Chondrocyte (in vitro differentiated cells): ENCODE measurements around the gene LRRC4C. TPM values are rescaled to one million over a fixed set of nuclear protein-coding genes. Genes with fewer than 3 reads are reported as not detected.

Experiments
- DNase-seq: peaks from one replicate; pipeline ENCODE4 v3.0.0; 2021; ENCODE audit warnings: mixed read lengths, low spot score
- H3K27ac Mint-ChIP-seq: one replicate; pipeline ENCODE4 v1.8.0; 2021; ENCODE audit warnings: mild to moderate bottlenecking, moderate library complexity, mixed read lengths; ENCODE audit not compliant: unreplicated experiment
- H3K27me3 Mint-ChIP-seq: 2 replicates; pipeline ENCODE4 v1.8.0; 2021; ENCODE audit warnings: low read depth, mixed read lengths
- H3K36me3 Mint-ChIP-seq: 2 replicates; pipeline ENCODE4 v1.8.0; 2021; ENCODE audit warnings: low read depth, mixed read lengths
- H3K4me1 Mint-ChIP-seq: 2 replicates; pipeline ENCODE4 v1.8.0; 2021; ENCODE audit warnings: low read depth, mild to moderate bottlenecking, mixed read lengths
- H3K4me3 Mint-ChIP-seq: one replicate; pipeline ENCODE4 v1.8.0; 2021; ENCODE audit warnings: mild to moderate bottlenecking, moderate library complexity, mixed read lengths; ENCODE audit not compliant: unreplicated experiment
- H3K9me3 Mint-ChIP-seq: 2 replicates; pipeline ENCODE4 v1.8.0; 2021; ENCODE audit warnings: low read depth, mixed read lengths
- CTCF ChIP-seq: fragments of 200-600 bp; sonication (generic); IDR thresholded peaks from 2 replicates; pipeline ENCODE4 v1.5.0; 2021; ENCODE audit warnings: antibody characterized with exemption, mild to moderate bottlenecking, moderate library complexity
- total RNA-seq: library from RNA; stranded (reverse); gene quantifications from 3 replicates; pipeline ENCODE4 v1.2.1, GENCODE V29; 2021

LRRC4C gene
- total RNA-seq, 1 donor from 2014 or later = 0.72 TPM

- Mint-ChIP-seq H3K9me3 (peaks cover 13% of the 10 kb centered on the region), H3K36me3 (no peaks in the 10 kb centered on the region), H3K4me3 (no peak overlapping the region), H3K27me3 (peaks cover 1% of the 10 kb centered on the region), H3K4me1 (no peaks in the 10 kb centered on the region), H3K27ac (no peak overlapping the region)
- no peak for TF ChIP-seq CTCF
- no peak for DNase-seq
Measured at GRCh38 chr11:40517122-40517521, 942.3 kb downstream of the LRRC4C start.

GRCh38 chr11:40514124-40514523 lies 945.3 kb downstream of the LRRC4C start:
- DNase-seq = no peak
- no peak for TF ChIP-seq CTCF
- Mint-ChIP-seq H3K27ac (no peak overlapping the region), H3K9me3 (peaks cover 16% of the 10 kb centered on the region), H3K4me3 (no peak overlapping the region), H3K36me3 (no peaks in the 10 kb centered on the region), H3K4me1 (no peaks in the 10 kb centered on the region), H3K27me3 (peaks cover 1% of the 10 kb centered on the region)

GRCh38 chr11:40513281-40513680 lies 946.2 kb downstream of the LRRC4C start:
- TF ChIP-seq CTCF = no peak

GRCh38 chr11:40508303-40508702 lies 951.1 kb downstream of the LRRC4C start:
- Mint-ChIP-seq H3K4me3 (no peak overlapping the region), H3K4me1 (no peaks in the 10 kb centered on the region), H3K27me3 (no peaks in the 10 kb centered on the region), H3K9me3 (peaks cover 3% of the 10 kb centered on the region), H3K27ac (no peak overlapping the region), H3K36me3 (no peaks in the 10 kb centered on the region)
- DNase-seq = no peak
- TF ChIP-seq CTCF = no peak

More at GRCh38 chr11:40513281-40513680, 946.2 kb downstream of the LRRC4C start:
- no peak overlapping the region for H3K4me3 Mint-ChIP-seq
- H3K27me3 Mint-ChIP-seq = peaks cover 1% of the 10 kb centered on the region
- H3K9me3 Mint-ChIP-seq = peaks cover 13% of the 10 kb centered on the region
- no peaks in the 10 kb centered on the region for H3K36me3 Mint-ChIP-seq
- no peak for DNase-seq
- no peak overlapping the region for H3K27ac Mint-ChIP-seq
- H3K4me1 Mint-ChIP-seq = no peaks in the 10 kb centered on the region

- DNase-seq = no peak
- Mint-ChIP-seq H3K4me3 (no peak overlapping the region), H3K9me3 (peaks cover 3% of the 10 kb centered on the region), H3K36me3 (no peaks in the 10 kb centered on the region), H3K4me1 (no peaks in the 10 kb centered on the region), H3K27ac (no peak overlapping the region), H3K27me3 (no peaks in the 10 kb centered on the region)
- no peak for TF ChIP-seq CTCF
Measured at GRCh38 chr11:40506226-40506625, 953.2 kb downstream of the LRRC4C start.
